ENCODE measurements around the gene PRKD1.

Gene PRKD1

DNA sequence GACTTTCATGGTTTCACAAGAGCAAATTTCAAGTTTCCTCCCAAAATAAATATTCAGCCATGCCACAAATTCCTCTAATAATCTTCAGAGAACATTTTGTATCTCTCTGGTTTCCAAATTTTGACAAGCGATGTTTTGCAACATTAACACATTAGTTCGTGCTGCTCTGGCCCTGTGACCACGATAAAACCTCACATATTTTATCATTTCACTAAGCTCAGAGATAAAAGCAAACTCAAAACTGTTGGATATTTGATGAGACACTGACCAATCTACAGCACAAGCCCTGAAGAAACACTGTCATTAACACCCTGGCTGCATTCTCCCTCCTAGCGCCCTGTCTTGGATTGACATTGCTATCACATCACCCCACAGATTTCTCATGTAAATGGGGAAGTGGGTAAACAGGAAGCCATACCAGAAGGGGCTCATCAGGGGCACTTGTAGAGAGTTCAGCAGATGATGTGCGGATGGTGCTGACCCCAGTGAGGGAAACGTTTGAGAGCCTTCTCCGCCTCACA, 264.3 kb downstream of the PRKD1 start:
- no peak for TF ChIP-seq EZH2 (IDR thresholded peaks at IDR 0.05; ENCODE audit: borderline replicate concordance, low read depth, low read length, severe bottlenecking)
- TF ChIP-seq CTCF (IDR thresholded peaks at IDR 0.05; ENCODE audit: borderline replicate concordance, extremely low read depth, low read length, poor library complexity, severe bottlenecking) = no peak
- H3K4me3 ChIP-seq (ENCODE audit: low read depth in 1 of 2, low read length in 2 of 2) = no peak overlapping the region
- no peaks in the 10 kb centered on the region for H4K20me1 ChIP-seq (ENCODE audit: insufficient read depth, low read length)
- no peaks in the 10 kb centered on the region for H3K79me2 ChIP-seq (ENCODE audit: insufficient read depth, low read length)
- no peaks in the 10 kb centered on the region for H3K36me3 ChIP-seq (ENCODE audit: insufficient read depth, low read length)
- no peaks in the 10 kb centered on the region for H3K27me3 ChIP-seq (ENCODE audit: insufficient read depth, low read length, poor library complexity)
- H3K9ac ChIP-seq (ENCODE audit: low read depth, low read length) = no peak overlapping the region
- H3K4me2 ChIP-seq (ENCODE audit: insufficient read depth, low read length) = no peak overlapping the region
- DNase-seq (no peak), ATAC-seq (ENCODE audit: insufficient read depth, low read depth) (no peak)
- no peaks in the 10 kb centered on the region for H3K4me1 ChIP-seq (ENCODE audit: insufficient read depth, low read length)
- no peak overlapping the region for H3K27ac ChIP-seq (ENCODE audit: low read length)
- no peaks in the 10 kb centered on the region for H3K9me3 ChIP-seq (ENCODE audit: insufficient read depth, low read length, severe bottlenecking)
- H2AFZ ChIP-seq (ENCODE audit: low read depth, low read length) = no peak overlapping the region

DNA sequence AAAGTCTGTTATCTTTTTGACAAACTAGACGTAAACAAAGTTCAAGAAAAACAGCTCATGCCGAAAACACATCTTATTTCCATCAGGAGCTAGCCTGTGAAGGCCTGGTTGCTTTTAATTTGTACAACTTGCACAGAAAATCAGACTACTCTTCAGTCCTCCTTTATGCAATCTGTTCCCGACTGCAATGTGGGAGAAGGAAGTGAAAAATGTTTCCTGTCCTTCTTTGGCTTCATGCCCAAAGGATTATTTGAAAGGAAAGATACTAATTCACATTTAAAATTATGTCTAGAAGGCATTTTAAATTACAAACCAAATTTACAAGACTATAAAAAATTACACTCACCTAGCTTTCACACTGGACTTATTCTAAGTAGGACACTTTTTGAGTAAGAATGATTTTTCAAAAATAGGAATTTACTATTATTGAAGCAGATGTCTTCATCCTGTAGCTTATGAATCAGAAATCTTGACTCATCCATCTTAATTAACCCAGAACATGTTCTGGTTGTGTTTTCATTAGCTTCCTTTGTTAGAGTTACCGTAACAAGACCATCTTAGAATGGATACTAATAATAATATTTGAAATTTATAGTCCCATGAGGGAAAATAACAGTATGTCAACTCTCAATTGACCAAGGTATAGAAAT, 272.6 kb downstream of the PRKD1 start:
- ATAC-seq (ENCODE audit: insufficient read depth, low read depth) = no peak
- H3K79me2 ChIP-seq (ENCODE audit: insufficient read depth, low read length) = no peaks in the 10 kb centered on the region
- no peaks in the 10 kb centered on the region for H3K27me3 ChIP-seq (ENCODE audit: insufficient read depth, low read length, poor library complexity)
- DNase-seq = no peak
- no peak overlapping the region for H3K4me3 ChIP-seq (ENCODE audit: low read depth in 1 of 2, low read length in 2 of 2)
- TF ChIP-seq EZH2 (IDR thresholded peaks at IDR 0.05; ENCODE audit: borderline replicate concordance, low read depth, low read length, severe bottlenecking) (no peak), CTCF (IDR thresholded peaks at IDR 0.05; ENCODE audit: borderline replicate concordance, extremely low read depth, low read length, poor library complexity, severe bottlenecking) (no peak)
- H4K20me1 ChIP-seq (ENCODE audit: insufficient read depth, low read length) = no peaks in the 10 kb centered on the region
- H3K4me2 ChIP-seq (ENCODE audit: insufficient read depth, low read length) = no peak overlapping the region
- H3K4me1 ChIP-seq (ENCODE audit: insufficient read depth, low read length) = no peaks in the 10 kb centered on the region
- H3K27ac ChIP-seq (ENCODE audit: low read length) = no peak overlapping the region
- no peak overlapping the region for H2AFZ ChIP-seq (ENCODE audit: low read depth, low read length)
- no peaks in the 10 kb centered on the region for H3K36me3 ChIP-seq (ENCODE audit: insufficient read depth, low read length)
- H3K9me3 ChIP-seq (ENCODE audit: insufficient read depth, low read length, severe bottlenecking) = peaks cover 2% of the 10 kb centered on the region
- no peak overlapping the region for H3K9ac ChIP-seq (ENCODE audit: low read depth, low read length)

DNA sequence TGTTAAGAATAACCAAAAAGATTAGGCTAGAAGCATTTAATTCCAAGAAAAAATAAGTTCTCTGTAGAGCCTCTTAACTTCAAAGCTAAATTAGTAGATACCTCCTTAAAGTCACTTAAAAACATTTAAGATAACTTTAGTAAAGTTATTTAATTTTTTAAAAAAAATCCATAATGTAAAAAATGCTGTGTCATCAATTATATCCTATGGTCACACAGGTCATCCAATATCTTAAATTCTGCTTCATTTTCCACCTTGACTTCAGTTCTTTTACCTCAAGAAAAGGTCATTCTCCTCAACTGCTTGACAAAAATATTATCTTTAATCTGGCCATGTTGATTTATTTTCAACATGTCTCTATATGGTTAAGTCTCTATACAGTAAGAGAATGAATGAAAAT, 274.3 kb downstream of the PRKD1 start:
- no peaks in the 10 kb centered on the region for H3K4me1 ChIP-seq (ENCODE audit: insufficient read depth, low read length)
- H3K27ac ChIP-seq (ENCODE audit: low read length) = no peak overlapping the region
- no peaks in the 10 kb centered on the region for H3K79me2 ChIP-seq (ENCODE audit: insufficient read depth, low read length)
- no peak overlapping the region for H3K4me3 ChIP-seq (ENCODE audit: low read depth in 1 of 2, low read length in 2 of 2)
- no peaks in the 10 kb centered on the region for H4K20me1 ChIP-seq (ENCODE audit: insufficient read depth, low read length)
- DNase-seq (no peak), ATAC-seq (ENCODE audit: insufficient read depth, low read depth) (no peak)
- H3K9me3 ChIP-seq (ENCODE audit: insufficient read depth, low read length, severe bottlenecking) = peaks cover 4% of the 10 kb centered on the region
- H2AFZ ChIP-seq (ENCODE audit: low read depth, low read length) = no peak overlapping the region
- no peaks in the 10 kb centered on the region for H3K36me3 ChIP-seq (ENCODE audit: insufficient read depth, low read length)
- H3K4me2 ChIP-seq (ENCODE audit: insufficient read depth, low read length) = no peak overlapping the region
- TF ChIP-seq EZH2 (IDR thresholded peaks at IDR 0.05; ENCODE audit: borderline replicate concordance, low read depth, low read length, severe bottlenecking) (no peak), CTCF (IDR thresholded peaks at IDR 0.05; ENCODE audit: borderline replicate concordance, extremely low read depth, low read length, poor library complexity, severe bottlenecking) (no peak)
- H3K9ac ChIP-seq (ENCODE audit: low read depth, low read length) = no peak overlapping the region
- H3K27me3 ChIP-seq (ENCODE audit: insufficient read depth, low read length, poor library complexity) = no peaks in the 10 kb centered on the region

All from DND-41 (cell line).